CD4-positive, alpha-beta T cell treated with Interleukin-10 for 1 hour (primary cell): ENCODE measurements around the gene CNNM2.
"Not testable (repeated sequence)": the region's sequence is repeated elsewhere in the genome, so short reads cannot be mapped to it uniquely, and the experiment has no call there.

Experiments
- DNase-seq: peaks from one replicate; pipeline ENCODE4 v3.0.0-alpha.2; 2020

Gene CNNM2

DNA sequence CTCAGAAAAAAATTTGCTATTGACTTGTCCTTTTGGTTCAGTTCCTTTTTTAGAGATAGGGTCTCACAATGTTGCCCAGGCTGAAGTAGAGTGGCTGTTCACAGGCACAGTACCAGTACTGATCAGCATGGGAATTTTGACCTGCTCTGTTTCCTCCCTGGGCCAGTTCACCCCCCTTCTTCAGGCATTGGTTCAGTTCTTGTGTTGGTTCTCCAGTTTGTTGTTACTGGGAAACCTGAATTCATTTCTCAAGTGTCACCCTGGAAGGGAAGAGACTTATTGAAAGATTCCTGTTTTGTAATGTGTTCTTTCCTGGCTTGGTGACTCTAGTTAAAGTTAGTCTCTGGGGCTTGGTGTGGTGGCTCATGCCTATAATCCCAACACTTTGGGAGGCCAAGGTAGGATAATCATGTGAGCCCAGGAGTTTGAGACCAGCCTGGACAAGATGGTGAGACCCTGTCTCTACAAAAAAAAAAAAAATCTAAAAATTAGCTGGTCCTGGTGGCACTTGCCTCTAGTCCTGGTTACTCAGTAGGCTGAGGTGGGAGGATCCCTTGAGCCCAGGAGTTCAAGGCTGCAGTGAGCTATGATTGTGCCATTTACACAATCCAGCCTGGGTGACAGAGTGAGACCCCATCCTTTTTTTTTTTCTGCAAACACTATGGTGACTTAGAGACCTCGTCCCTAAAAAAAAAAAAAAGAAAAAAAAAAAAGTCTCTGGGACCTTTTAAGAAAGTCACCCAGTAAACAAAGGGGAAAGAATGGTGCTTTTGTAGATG, 52.7 kb downstream of the CNNM2 start:
- DNase-seq = no peak

DNA sequence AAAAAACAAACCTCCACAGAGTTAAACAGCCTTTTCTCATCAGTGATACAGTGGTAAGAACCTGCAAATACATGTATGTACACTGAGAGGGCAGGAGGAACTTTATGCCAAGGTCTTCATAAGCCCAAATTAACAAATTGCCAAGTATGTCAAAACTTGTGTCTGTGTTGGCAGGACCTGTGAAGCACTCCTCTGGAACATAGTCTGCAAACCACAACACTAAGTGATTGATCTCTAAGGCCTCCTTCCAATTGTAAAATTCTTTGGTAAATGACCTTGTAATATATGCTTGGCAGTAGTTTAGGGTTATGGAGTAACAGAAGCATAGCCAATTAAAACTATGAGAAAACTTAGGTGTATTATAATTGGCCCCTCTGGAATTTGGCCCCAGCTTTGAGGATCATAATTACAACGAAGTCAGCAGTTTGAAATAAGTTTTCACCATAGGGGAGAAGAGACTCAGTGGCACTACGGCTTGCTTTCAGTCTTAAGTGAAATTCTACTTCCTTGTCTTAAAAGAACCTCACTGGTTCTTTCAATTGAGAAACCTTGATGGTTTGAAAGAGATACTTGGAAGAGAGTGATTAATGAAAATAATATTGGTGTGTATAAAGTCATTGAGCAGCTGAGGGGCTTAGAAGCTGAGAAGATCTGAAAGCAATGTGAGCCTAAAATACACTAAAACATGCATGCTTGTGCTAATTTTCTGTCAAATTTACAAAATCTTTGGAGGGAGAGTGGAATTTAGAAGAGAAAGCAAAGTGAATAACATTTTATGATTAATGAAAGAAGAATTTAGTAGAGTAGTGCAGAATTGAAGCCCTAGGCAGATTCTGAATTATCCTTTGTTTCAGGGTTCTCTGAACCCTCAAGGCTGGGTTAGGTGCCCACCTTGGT, 57.6 kb downstream of the CNNM2 start:
- DNase-seq = no peak

DNA sequence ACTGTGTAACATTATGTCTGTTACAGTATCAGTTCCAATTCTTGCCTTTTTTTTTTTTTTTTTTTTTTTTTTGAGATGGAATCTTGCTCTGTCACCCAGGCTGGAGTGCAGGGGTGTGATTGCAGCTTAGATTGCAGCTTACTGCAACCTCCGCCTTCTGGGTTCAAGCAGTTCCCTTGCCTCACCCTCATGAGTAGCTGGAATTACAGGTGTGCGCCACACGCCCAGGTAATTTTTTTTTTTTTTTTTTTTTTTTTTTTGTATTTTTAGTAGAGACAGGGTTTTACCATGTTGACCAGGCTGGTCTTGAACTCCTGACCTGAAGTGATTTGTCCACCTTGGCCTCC, 58.3 kb downstream of the CNNM2 start:
- DNase-seq = not testable (repeated sequence)

DNA sequence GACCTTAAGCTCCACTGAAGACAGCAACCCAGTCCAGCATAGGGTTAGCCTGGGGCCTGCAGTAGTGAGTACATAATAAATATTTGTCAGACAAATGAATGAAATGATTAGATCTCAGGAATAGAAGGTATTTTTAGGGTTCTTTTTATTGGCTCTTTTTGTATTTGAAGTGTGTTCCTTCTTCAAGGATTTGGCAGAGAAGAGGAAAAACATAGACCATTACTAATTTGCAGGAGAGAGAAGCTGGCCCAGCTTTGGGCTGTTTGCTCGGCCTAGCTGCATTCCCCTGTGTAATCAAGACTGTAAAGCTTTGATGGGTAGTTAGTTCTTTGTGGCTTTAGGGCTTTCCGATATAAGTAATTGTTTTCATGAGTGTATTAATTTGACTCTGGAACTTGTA, 64.2 kb downstream of the CNNM2 start:
- DNase-seq = no peak

DNA sequence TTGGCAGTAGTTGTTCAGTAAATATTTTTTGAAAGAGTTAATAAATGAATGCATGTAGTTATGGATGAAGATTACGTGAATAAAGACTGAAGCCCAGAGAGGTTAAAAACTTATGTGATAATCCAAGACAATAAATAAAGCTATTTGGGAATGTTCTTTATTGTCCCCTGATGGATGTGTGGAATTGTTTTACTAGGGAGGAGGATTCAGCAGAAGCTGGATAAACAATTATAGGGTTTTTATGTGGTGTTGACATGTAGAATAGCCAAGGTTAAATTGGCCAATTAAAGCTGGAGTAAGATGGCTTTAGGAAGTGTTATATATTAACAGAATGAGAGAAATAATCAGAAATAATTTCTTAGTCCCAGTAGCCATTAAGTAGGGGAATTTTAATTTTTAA, 66.0 kb downstream of the CNNM2 start:
- no peak for DNase-seq

DNA sequence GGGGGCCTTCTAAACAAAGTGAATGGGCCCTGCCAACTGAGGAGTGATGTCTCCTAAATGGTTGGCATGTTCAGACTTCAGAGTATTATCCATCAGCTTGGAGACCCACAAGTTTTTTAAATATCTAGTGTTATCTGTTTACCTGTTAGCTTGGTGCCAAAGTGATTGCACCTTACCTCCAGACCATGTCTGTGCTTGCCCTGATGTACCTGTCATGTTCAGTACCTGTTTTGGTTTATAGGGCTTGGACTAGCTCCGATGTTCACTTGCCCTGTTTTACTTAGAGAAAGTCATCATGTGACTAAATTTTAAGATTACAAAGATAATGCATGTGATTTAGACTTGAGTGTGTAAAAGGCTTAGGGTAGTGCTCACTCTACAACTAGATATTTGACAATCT, 67.7 kb downstream of the CNNM2 start:
- DNase-seq = no peak

DNA sequence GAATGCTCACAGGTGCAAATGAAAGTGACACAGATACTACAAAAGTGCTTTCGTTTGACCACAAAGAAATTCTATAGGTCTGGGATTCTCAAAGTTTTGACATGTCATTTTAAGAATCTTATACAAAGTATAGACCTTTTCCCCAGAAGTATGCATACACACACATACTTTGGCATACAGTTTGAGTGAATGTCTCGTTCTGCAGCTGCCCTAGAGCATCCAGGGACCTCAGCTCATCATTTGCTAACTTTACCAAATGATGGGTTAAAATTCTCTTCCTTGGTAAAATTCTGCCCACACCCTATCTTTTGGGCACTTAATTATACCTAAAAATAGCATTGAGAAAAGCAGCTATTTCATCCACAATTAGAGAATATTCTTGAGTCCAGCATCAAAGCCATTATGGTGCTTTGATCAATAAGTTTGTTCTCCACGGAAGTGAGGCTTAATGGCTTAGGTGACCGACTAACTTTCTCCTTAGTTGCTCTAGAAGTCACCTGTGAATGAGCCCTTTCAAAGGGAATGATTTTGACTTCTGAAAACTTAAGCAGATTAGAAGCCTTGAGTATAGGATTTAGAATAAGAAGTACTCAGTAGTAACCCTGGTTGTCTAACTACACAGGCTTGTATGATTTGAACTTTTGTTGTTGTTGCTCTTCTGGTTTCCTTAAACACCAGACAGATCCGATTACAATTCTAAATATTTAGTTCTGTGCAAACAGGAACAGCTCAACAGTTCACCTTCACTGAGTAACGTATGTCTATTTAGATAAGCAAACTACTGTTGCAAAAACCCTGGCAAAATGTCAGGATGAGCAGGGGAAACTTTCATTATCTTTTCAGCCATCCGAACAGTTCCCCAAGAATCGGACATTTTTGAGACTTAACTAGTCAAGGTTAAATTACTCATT, 70.6 kb downstream of the CNNM2 start:
- no peak for DNase-seq

DNA sequence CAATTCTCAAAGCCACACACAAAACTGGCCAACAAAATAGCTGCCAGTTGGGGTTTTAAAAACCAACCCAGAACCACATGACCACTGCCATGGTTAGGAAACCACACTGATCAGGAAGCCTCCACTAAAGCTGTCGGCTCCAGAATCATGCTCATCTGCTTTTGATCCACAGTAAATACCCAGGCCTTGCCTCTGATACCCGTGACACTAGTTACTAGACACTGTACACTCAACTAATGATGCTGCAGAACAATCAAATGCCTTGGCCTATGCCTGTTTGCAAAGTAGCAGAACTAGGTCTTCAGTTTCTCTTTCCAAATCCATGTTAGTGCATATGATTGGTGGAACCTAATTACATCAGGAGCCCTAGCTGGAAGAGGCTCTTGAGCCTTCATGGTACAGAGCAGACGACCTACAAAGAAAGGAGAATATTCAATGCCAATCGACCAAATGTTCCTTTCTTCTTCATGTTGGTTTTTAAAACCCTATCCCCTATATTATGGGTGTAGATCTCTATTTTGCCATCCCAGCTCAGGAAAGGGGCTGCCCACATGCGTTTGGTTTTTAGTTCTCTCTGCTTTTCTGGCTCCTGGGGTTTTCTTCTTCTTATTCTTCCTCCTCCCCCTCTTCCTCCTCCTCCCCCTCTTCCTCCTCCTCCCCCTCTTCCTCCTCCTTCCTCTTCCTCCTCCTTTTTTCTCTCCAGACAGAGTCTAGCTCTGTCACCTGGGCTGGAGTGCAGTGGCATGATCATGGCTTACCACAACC, 76.6 kb downstream of the CNNM2 start:
- peak; percentile 8 for DNase-seq

DNA sequence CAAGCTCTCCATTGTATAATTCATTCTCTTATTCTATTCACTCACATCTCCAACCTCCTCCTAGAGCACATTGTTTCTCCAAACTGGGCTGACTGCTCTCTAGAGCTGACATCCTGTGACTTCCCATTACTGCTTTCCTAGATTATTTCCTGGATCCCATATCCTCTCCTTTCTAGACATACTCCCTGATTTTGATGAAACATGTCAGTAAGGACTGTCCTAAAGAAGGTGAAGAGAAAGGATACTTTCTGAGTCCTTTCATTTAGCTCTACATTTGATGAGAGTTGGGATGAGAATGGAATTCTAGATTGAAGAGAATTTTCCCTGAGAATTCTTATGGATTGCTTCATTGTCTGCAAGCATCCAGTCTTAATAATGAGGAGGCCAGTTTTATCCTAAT, 78.8 kb downstream of the CNNM2 start:
- no peak for DNase-seq

DNA sequence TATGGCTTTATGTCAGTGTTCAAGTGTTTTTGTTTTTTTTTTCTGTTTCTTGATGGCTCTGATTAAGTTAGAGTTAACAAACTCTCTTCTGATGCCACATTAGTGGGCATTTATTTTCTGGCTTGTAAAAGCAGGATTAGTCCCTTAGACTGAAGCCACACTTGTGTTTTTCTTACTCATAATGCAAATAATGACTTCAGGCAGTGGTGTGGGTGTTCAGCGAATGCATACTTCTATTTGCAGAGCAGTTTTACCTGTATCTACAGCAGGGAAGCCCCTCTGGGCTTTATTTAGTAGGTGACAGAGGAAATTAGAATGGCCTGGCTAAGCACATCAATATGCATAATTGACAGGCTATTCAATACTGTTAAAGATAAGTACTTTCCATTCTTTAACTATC, 79.9 kb downstream of the CNNM2 start:
- DNase-seq = no peak

DNA sequence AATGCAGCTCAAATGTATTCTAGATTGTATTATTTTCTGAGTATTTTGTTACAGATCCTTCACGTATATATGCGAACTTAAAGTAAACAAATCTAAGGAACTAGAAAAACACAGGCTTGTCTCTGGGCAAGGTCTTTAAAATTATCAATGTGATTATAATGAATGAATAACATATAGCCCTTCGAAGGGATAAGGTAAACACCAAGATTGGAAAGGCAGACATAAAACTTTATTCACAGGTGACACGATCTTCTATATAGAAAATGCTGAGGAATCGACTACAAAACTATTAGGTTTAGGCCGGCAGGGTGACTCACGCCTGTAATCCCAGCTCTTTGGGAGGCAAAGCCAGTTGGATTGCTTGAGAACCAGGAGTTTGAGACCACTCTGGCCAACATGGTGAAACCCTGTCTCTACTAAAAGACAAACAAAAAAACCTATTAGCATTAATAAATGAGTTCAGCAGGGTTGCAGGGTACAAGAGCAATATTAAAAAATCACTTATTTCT, 80.4 kb downstream of the CNNM2 start:
- no peak for DNase-seq

DNA sequence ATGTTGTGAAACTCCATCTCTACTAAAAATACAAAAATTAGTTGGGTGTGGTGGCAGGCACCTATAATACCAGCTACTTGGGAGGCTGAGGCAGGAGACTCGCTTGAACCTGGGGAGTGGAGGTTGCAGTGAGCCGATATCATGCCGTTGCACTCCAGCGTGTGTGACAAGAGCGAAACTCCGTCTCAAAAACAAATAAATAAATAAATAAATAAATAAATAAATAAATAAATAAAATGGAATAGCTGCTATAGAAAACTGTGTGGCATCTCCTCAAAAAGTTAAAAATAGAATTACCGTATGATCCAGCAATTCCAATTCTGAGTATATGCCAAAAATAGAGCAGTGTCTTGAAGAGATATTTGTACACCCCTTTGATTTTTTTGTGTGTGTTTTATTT, 82.0 kb downstream of the CNNM2 start:
- DNase-seq = not testable (repeated sequence)

DNA sequence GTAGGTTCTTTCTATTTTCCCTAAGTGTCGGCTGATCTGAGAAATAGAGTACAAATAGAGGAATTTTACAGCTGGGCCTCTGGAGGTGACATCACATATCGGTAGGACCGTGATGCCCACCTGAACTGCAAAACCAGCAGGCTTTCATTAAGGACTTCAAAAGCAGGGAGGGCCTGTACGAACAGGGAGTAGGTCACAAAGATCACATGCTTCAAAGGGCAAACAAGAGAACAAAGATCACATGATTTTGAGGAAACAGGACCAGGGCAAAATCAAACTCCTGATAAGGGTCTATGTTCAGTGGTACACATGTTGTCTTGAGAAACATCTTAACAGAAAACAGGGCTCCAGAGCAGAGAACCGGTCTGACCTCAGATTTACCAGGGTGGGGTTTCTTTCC, 88.9 kb downstream of the CNNM2 start:
- DNase-seq = peak; percentile 3

DNA sequence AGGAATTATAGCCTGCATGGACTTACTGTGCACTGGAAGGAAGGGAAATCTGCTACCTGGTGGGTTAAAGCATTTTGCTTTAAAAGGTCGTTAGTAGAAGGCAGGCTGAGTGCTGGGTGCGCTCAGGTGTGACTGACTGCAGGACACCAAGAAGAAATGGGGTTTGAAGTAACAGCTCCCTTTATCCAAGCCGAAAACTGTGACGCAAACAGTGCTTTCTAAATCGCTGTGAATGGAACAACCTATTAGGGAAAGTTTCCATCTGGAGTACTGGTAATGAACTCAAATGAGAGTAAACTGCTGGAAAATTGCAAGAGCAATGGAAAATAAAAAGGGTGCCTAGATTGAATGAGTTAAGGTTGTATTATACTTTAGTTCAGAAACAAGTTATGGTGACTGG, 95.3 kb downstream of the CNNM2 start:
- DNase-seq = no peak

DNA sequence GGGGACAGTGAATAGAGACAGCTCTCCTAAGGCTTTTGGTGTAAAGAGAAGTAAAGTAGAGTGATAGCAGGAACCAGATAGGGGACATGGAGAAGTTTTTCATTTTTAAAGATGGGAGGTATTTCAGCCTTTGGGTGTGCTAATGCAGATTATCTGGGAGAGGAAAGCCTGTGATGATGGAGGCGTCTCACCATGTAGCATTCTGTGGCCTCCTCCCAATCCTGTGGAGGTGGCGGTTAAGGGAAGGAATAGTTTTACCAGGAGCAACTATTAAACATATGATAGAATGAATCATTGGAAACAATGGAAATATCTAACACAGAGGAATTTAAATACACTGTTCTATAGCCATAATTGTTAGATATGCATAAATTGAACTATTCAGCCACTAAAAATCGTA, 101.3 kb downstream of the CNNM2 start:
- no peak for DNase-seq

DNA sequence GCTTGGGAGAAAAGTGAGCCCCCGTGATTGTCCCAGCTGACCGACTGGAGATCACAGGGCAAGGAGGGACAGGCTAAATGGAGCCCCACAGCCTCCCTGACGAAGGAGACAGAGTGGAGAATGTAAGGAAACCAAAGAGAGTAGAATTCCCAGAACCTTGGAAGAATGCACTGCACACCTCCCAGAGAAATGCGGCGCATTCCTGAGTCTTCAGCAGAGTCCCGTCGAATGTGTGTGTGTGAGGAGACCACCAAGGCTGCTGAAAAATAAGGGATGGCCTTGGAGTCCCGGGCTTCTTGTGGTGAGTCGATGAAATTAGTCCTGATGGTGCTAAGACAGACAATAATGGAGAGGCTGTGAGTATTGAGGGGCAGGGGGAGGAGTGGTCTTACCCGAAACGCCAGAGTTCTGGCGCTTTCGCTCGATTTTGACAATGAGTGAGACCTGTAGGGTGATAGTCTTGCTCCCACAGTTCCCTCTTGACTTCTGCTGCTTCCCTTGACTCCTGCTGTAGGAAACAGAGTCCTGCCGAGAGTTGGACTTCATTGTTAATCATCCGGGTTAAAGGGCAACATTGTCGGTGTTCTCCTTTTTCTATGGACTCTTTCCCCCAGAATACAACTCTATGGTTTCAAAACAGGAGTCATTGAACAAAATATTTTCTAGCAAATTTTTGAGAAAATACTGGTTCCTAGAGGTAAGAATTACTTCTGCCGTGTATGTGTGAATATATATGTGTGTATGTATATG, 103.2 kb downstream of the CNNM2 start:
- DNase-seq = no peak

DNA sequence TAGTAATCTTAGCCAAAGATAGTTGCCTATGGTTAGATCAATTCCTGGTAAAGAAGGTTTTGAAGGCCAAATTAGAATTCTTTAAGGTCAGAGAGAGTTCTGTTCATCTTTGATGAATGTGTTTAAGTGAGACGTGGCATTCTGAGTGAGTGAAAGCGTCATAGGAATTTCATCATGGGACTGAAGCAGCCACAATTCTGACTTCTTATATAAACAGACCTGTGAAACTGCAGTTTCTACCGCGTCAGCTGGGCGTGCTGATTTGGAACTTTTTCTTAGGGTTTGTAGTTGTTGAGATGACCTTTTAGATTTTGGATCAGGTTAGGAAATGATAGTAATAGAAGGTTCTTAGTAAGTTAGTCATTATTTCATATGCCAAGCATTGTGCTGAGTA, 103.8 kb downstream of the CNNM2 start:
- DNase-seq = no peak

DNA sequence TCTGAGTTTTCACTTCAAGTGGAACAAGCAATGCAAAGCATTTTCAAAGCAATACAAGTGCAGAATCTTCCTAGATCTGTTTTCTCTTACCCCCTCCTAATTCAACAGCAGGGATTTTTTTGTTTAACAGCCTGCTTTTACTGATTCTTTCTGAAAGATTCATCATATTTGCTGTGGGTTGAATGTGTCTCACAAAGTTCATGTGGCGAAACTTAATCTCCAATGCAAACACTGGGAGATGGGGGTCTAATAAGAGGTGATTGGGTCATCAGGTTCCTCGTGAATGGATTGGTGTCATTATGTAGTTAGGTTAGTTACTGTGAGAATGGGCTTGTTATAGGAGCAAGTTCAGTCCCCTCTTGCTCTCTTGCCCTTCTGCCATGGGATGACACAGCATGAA, 107.6 kb downstream of the CNNM2 start:
- no peak for DNase-seq

DNA sequence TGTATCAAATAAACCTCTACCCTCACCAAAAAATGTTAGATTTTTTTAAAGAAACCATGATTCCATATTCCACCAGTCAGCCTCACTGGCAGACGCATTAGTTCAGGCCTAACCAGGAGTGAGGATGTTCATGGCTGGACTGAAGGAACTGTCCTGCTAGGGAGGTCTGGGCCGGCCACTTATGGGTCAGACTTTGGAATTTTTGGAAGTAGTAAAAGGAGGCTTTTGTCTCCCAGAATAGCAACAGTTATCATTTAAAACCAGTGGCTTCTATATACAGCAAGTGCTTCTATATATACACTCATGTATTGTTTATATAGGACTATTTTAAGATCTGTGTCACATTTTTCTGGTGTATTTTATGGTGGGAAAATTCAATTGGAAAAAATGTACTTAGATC, 120.5 kb downstream of the CNNM2 start:
- no peak for DNase-seq

DNA sequence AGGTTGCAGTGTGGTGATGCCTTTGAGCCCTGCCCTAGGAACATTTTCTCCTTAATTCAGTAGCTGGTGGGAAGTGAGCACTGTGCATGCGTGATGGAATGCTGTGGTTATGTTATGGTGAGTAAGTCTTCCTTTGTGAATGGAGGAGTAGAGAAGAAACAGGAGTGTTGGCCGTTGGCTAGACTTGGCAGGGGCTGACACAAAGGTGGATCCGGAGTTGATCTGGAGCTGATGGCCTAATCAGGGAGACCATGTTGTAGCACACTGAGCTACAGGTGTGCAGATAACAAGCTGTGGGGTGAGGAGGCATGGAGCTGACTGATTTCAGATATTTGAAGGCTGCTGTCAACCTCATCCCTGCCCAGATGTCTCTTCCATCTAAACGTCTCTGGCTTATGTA, 122.3 kb downstream of the CNNM2 start:
- no peak for DNase-seq

DNA sequence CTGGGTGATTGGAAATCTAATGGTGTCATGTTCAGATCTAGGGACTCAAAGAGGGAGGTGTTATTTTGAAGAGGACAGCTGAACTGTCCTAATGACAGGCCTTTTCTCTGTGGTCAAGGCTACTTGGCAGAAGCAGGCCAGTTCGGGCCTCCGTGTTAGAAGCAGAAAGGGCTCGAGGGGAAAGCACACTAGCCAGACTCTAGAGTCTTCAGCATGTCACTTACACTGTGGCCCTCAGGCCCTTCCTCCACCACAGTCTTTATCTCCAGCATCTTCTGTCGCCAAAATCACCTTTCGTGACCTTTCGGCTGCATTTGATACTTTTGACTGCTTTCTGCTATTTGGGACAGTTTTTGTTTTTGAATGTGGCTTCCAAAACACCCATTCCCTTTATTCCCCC, 123.3 kb downstream of the CNNM2 start:
- no peak for DNase-seq

DNA sequence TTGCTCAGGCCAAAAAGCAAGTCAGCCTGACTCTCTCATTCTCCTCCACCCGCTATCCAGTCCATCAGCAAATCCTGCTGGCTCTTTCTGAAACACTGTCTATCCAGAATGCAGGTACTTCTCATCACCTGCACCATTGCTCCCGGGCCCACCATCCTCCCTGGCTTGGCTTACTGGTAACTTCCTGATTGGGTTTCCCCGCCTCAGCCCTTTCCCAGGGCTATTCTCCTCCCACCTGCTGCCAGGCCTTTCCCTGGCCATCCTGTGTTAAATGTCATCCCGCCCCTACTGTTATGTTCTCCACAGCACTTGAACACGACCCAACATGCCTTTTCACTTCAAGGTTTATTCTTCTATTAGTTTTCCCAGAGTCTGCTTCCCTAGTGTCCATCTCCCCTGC, 124.0 kb downstream of the CNNM2 start:
- DNase-seq = no peak
